Sigmoid colon (tissue), 7 donors: ENCODE results near the gene PKHD1. TPM values are rescaled to one million over a fixed set of nuclear protein-coding genes. Genes with fewer than 3 reads are reported as not detected.

Source experiments
- DNase-seq: peaks from one replicate; pipeline ENCODE4 v3.0.0-alpha.2; 2019
- H3K27ac ChIP-seq, 4 donors: fragments of 200-600 bp; sonication (generic); one replicate each; pipeline ENCODE4 v1.5.1; 2016 to 2019; ENCODE audit warnings: mild to moderate bottlenecking in 1 of 4
- H3K27me3 ChIP-seq, 3 donors: fragments of 200-600 bp; sonication (generic); one replicate each; pipeline ENCODE4 v1.5.1; 2019; ENCODE audit warnings: mild to moderate bottlenecking in 1 of 3
- H3K36me3 ChIP-seq, 4 donors: fragments of 200-600 bp; sonication (generic); one replicate each; pipeline ENCODE4 v1.5.1; 2016 to 2019
- H3K4me1 ChIP-seq, 4 donors: fragments of 200-600 bp; sonication (generic); one replicate each; pipeline ENCODE4 v1.5.1; 2017 to 2019
- H3K4me3 ChIP-seq, 4 donors: fragments of 200-600 bp; sonication (generic); one replicate each; pipeline ENCODE4 v1.5.1; 2017 to 2019; ENCODE audit warnings: mild to moderate bottlenecking in 2 of 4, moderate library complexity in 1 of 4
- H3K9me3 ChIP-seq, 4 donors: fragments of 200-600 bp in 3 of 4; sonication (generic) in 3 of 4; one replicate each; pipeline versions ENCODE4 v1.5.1 to v1.6.1; 2013 to 2019
- CTCF ChIP-seq, 4 experiments: fragments of 450-650 bp in 3 of 4; fragments of 200-600 bp in 1 of 4; IDR thresholded peaks; one replicate each; pipeline ENCODE4 v1.5.1; 2016 to 2019; ENCODE audit warnings: antibody characterized with exemption in 4 of 4, mild to moderate bottlenecking in 3 of 4, moderate library complexity in 2 of 4
- EP300 ChIP-seq, 4 donors: sonication (generic); formaldehyde crosslinking; IDR thresholded peaks; one replicate each; pipeline ENCODE4 v1.6.1; 2017; ENCODE audit warnings: antibody characterized with exemption in 4 of 4
- POLR2A ChIP-seq, 2 donors: fragments of 450-650 bp; IDR thresholded peaks; one replicate each; pipeline ENCODE4 v1.6.1; 2016; ENCODE audit warnings: antibody characterized with exemption in 2 of 2, mild to moderate bottlenecking in 2 of 2, moderate library complexity in 2 of 2
- POLR2AphosphoS5 ChIP-seq, 4 donors: sonication (generic); formaldehyde crosslinking; IDR thresholded peaks; one replicate each; pipeline ENCODE4 v1.6.1; 2017; ENCODE audit warnings: antibody characterized with exemption in 4 of 4
- WGBS, 2 donors: extraction: QIAGEN DNeasy Blood & Tissue Kit; methylation state at CpG; one replicate each; pipeline ENCODE4 v1.1.7; 2013; 5-methylcytosine and 5-hydroxymethylcytosine counted together
- intact Hi-C: fragments of 100-400 bp; cut with DNase I; formaldehyde crosslinking; loops from one replicate; pipeline ENCODE4 v1.15.1; 2023
- polyA plus RNA-seq, 3 donors: library from polyadenylated mRNA; stranded (reverse); fragments of 200-250 nt; gene quantifications; one replicate each; pipeline ENCODE4 v1.2.3, GENCODE V29; 2013
- total RNA-seq, 4 donors: library from RNA; depleted of rRNA; stranded (reverse); fragments of >200 nt; gene quantifications; one replicate each; pipeline ENCODE4 v1.1.0, GENCODE V29; 2016
- donor health status: healthy with polysubstance abuse.
- donor health status: Bipolar disorder and iron deficiency.
- donor health status: healthy.

The PKHD1 gene
- total and polyA plus RNA-seq, 7 donors, result under 0.01 to 0.66 (median under 0.01) TPM; not detected in 2

- no peaks in the 10 kb centered on the region for H3K36me3 ChIP-seq
- H3K4me1 ChIP-seq, result no peaks in the 10 kb centered on the region
- WGBS, 2 donors, result 26 to 72% methylated on average over 2 of the region's 2 CpGs
- no peak overlapping the region for H3K27ac ChIP-seq
- H3K9me3 ChIP-seq, result no peaks in the 10 kb centered on the region
- H3K27me3 ChIP-seq, result no peaks in the 10 kb centered on the region
- DNase-seq, result no peak
- TF ChIP-seq EP300 (IDR thresholded peaks at IDR 0.05) (no peak), CTCF (IDR thresholded peaks at IDR 0.05) (no peak), POLR2A (IDR thresholded peaks at IDR 0.05) (no peak), POLR2AphosphoS5 (IDR thresholded peaks at IDR 0.05) (no peak)
- intact Hi-C loops, result no loop called here
- no peak overlapping the region for H3K4me3 ChIP-seq
Observed at GRCh38 chr6:52109171-52109571, 21.8 kb upstream of the PKHD1 start.

- no peaks in the 10 kb centered on the region for H3K4me1 ChIP-seq
- H3K27me3 ChIP-seq, result no peaks in the 10 kb centered on the region
- H3K4me3 ChIP-seq, result no peak overlapping the region
- WGBS, 2 donors, result 70 to 82% methylated on average over 4 of the region's 4 CpGs
- no peak overlapping the region for H3K27ac ChIP-seq
- H3K36me3 ChIP-seq, result no peaks in the 10 kb centered on the region
- intact Hi-C loops, result no loop called here
- no peak for DNase-seq
- TF ChIP-seq CTCF (IDR thresholded peaks at IDR 0.05) (no peak), POLR2A (IDR thresholded peaks at IDR 0.05) (no peak), EP300 (IDR thresholded peaks at IDR 0.05) (no peak)
- no peaks in the 10 kb centered on the region for H3K9me3 ChIP-seq
Observed at GRCh38 chr6:52108128-52108527, 20.7 kb upstream of the PKHD1 start.

GRCh38 chr6:52106994-52107393 lies 19.6 kb upstream of the PKHD1 start:
- Histone ChIP-seq H3K27ac (no peak overlapping the region), H3K4me1 (no peaks in the 10 kb centered on the region), H3K36me3 (no peaks in the 10 kb centered on the region), H3K4me3 (no peak overlapping the region), H3K27me3 (no peaks in the 10 kb centered on the region), H3K9me3 (no peaks in the 10 kb centered on the region)
- TF ChIP-seq CTCF (IDR thresholded peaks at IDR 0.05), result no peak
- TF ChIP-seq POLR2A (IDR thresholded peaks at IDR 0.05), result no peak
- TF ChIP-seq EP300 (IDR thresholded peaks at IDR 0.05), result no peak
- no peak for TF ChIP-seq POLR2AphosphoS5 (IDR thresholded peaks at IDR 0.05)
- no peak for DNase-seq
- intact Hi-C loops, result no loop called here

- intact Hi-C loops, result no loop called here
- no peak for DNase-seq
- no peak overlapping the region for H3K27ac ChIP-seq
- 84 to 91% methylated on average over 4 of the region's 4 CpGs for WGBS, 2 donors
- H3K9me3 ChIP-seq, result no peaks in the 10 kb centered on the region
- H3K36me3 ChIP-seq, result no peaks in the 10 kb centered on the region
- no peak overlapping the region for H3K4me3 ChIP-seq
- H3K27me3 ChIP-seq, result no peaks in the 10 kb centered on the region
- H3K4me1 ChIP-seq, result no peaks in the 10 kb centered on the region
- TF ChIP-seq CTCF (IDR thresholded peaks at IDR 0.05) (no peak), POLR2A (IDR thresholded peaks at IDR 0.05) (no peak), EP300 (IDR thresholded peaks at IDR 0.05) (no peak), POLR2AphosphoS5 (IDR thresholded peaks at IDR 0.05) (no peak)
Observed at GRCh38 chr6:52104979-52105378, 17.6 kb upstream of the PKHD1 start.

GRCh38 chr6:52103623-52104022 lies 16.2 kb upstream of the PKHD1 start:
- Histone ChIP-seq H3K4me1 (no peaks in the 10 kb centered on the region), H3K4me3 (no peak overlapping the region), H3K27me3 (no peaks in the 10 kb centered on the region), H3K36me3 (no peaks in the 10 kb centered on the region), H3K27ac (no peak overlapping the region), H3K9me3 (no peaks in the 10 kb centered on the region)
- TF ChIP-seq CTCF (IDR thresholded peaks at IDR 0.05), result no peak
- TF ChIP-seq POLR2AphosphoS5 (IDR thresholded peaks at IDR 0.05), result no peak
- no peak for TF ChIP-seq POLR2A (IDR thresholded peaks at IDR 0.05)
- TF ChIP-seq EP300 (IDR thresholded peaks at IDR 0.05), result no peak
- no peak for DNase-seq
- intact Hi-C loops, result no loop called here
- WGBS, 2 donors, result 85 to 88% methylated on average over 2 of the region's 2 CpGs
